ENCODE results near the gene C11orf16. TPM values are rescaled to one million over a fixed set of nuclear protein-coding genes. Genes with fewer than 3 reads are reported as not detected.

The C11orf16 gene
- total and polyA plus RNA-seq, 2 of the 4 experiments (the other 2 are of a cell fraction) = not detected

- Histone ChIP-seq H3K56ac (ENCODE audit: extremely low read depth, insufficient read depth, low read length) (no peak overlapping the region), H3K4me2 (ENCODE audit: low read depth, low read length) (no peak overlapping the region), H4K5ac (ENCODE audit: low read depth, low read length) (no peak overlapping the region), H4K20me1 (ENCODE audit: insufficient read depth, low read length) (no peaks in the 10 kb centered on the region), H2AFZ (replicated peaks; ENCODE audit: low read length, poor library complexity) (no peak overlapping the region), H3K9ac (ENCODE audit: low read depth, low read length) (no peak overlapping the region), H2BK20ac (ENCODE audit: low read depth, low read length) (no peak overlapping the region), H2BK120ac (ENCODE audit: low read depth, low read length) (no peak overlapping the region), H3K9me1 (ENCODE audit: insufficient read depth, low read length) (peaks cover 18% of the 10 kb centered on the region; the same call in 1 of the 2 replicates), H3K36me3 (ENCODE audit: control insufficient read depth, insufficient read depth, low read length) (peaks cover under 1% of the 10 kb centered on the region; the same call in 1 of the 2 replicates), H3K9me3 (ENCODE audit: control insufficient read depth, insufficient read depth, low read length) (no peaks in the 10 kb centered on the region), H3K27ac (ENCODE audit: insufficient read depth, low read length) (no peak overlapping the region), H2BK15ac (ENCODE audit: low read depth, low read length) (no peak overlapping the region), H3K23ac (ENCODE audit: low read depth, low read length) (no peak overlapping the region), H4K91ac (ENCODE audit: insufficient read depth, low read depth, low read length) (no peak overlapping the region), H3K14ac (replicated peaks; ENCODE audit: low read depth, low read length) (0 out of 2 replicates have a peak overlapping the region, but pooled peaks have one; percentile 9), H3K4me3 (ENCODE audit: insufficient read depth, low read depth, low read length) (no peak overlapping the region), H3K79me1 (ENCODE audit: low read depth in 1 of 2, low read length in 2 of 2) (no peaks in the 10 kb centered on the region), H3K27me3 (ENCODE audit: control insufficient read depth, insufficient read depth, low read length) (no peaks in the 10 kb centered on the region), H3K4ac (ENCODE audit: low read depth, low read length) (peak overlapping the region; percentile 56; the same call in 1 of the 2 replicates), H4K8ac (ENCODE audit: low read depth in 2 of 2, low read length in 2 of 2) (no peak overlapping the region), H3K4me1 (ENCODE audit: control insufficient read depth, insufficient read depth, low read length) (peaks cover 10% of the 10 kb centered on the region), H2AK5ac (ENCODE audit: low read depth, low read length) (peak overlapping the region; percentile 65; the same call in 1 of the 2 replicates), H2BK5ac (ENCODE audit: low read depth, low read length, poor library complexity, severe bottlenecking) (no peak overlapping the region), H2AK9ac (replicated peaks; ENCODE audit: low read depth, low read length, poor library complexity) (peak overlapping the region; percentile 3), H3K18ac (ENCODE audit: low read depth, low read length) (no peak overlapping the region)
- in situ Hi-C loops (cut with MboI; ENCODE audit: low sequenced_read_pairs) = no loop called here
- POLR2A ChIA-PET (ENCODE audit: unreplicated experiment) = no interaction called here
- ATAC-seq (ENCODE audit: low read depth) = no peak
- no peak for TF ChIP-seq CHD1 (IDR thresholded peaks at IDR 0.05; ENCODE audit: low read depth, low read length)
- WGBS, 2 experiments (ENCODE audit: extremely low coverage in 2 of 2, insufficient read length in 1 of 2) = 100% methylated on average over 1 of the region's 4 CpGs; no CpG with 5 or more reads in 1 of the 2 experiments
- CTCF ChIA-PET = no interaction called here
- DNase-seq = no peak
- BruUV-seq (replicated peaks) = no TSS peak
- intact Hi-C loops (cut with micrococcal nuclease) = no loop called here
- dilution Hi-C loops (cut with HindIII; ENCODE audit: low sequenced_read_pairs, unreplicated experiment) = no loop called here
These were observed 4.5 kb downstream of the C11orf16 start for GRCh38 chr11:8928205-8928604.

Measured in IMR-90 (cell line).